ENCODE data around the gene C5.
A peak's percentile ranks its signal among the peaks of the same experiment; 100 is the strongest.

Gene C5

GRCh38 chr9:120927269-120928014 lies 122.6 kb downstream of the C5 start:
- no peak for DNase-seq (ENCODE audit: low read depth)
- in situ Hi-C loops (cut with HindIII; ENCODE audit: low sequenced_read_pairs), result no loop called here
- TF ChIP-seq CTCF (IDR thresholded peaks at IDR 0.05; ENCODE audit: low read depth, low read length, missing control alignments), result no peak
- no peak overlapping the region for H3K4me3 ChIP-seq (ENCODE audit: low read depth, low read length)

DNA sequence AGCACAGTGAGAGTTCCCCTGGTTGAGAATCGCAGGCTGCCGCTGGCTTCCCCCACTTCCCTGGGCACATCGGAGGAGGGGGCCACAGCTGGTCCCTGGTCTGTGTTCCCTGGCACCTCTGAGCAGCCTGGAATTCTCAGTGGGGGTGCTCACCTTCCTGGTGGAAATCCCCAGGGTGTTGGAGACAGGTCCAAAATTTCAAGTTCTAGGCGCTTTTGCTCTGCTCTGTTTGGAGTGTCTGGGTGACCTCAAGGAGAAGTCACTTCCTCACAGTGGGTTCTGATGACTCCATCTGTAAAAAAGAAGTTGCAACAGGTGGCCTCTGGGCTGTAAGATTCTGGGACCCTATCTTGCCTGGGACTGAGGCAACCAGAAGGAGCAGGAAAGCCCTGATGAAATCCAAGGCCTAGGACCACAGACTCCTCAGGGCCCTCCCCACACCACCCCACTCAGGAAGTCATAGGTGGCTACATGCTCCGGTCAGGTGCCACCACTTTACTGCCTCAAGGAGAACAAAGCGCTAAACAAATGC lies 123.6 kb downstream of the C5 start, which contains the start of gene TRAF1:
TSS of gene TRAF1 (minus strand) at position 400 of the 532 bp plus-strand sequence. CDS start 721 bp downstream, outside the sequence.
- no peak for DNase-seq (ENCODE audit: low read depth)
- TF ChIP-seq CTCF (IDR thresholded peaks at IDR 0.05; ENCODE audit: low read depth, low read length, missing control alignments), result no peak
- H3K4me3 ChIP-seq (ENCODE audit: low read depth, low read length), result no peak within 1 kb of the TSS
- in situ Hi-C loops (cut with HindIII; ENCODE audit: low sequenced_read_pairs), result no loop called here

- DNase-seq (ENCODE audit: low read depth), result peak; percentile 68
- in situ Hi-C loops (cut with HindIII; ENCODE audit: low sequenced_read_pairs), result no loop called here
- H3K4me3 ChIP-seq (ENCODE audit: low read depth, low read length), result no peak overlapping the region
- no peak for TF ChIP-seq CTCF (IDR thresholded peaks at IDR 0.05; ENCODE audit: low read depth, low read length, missing control alignments)
These were observed 124.3 kb downstream of the C5 start for GRCh38 chr9:120925535-120926396.

DNA sequence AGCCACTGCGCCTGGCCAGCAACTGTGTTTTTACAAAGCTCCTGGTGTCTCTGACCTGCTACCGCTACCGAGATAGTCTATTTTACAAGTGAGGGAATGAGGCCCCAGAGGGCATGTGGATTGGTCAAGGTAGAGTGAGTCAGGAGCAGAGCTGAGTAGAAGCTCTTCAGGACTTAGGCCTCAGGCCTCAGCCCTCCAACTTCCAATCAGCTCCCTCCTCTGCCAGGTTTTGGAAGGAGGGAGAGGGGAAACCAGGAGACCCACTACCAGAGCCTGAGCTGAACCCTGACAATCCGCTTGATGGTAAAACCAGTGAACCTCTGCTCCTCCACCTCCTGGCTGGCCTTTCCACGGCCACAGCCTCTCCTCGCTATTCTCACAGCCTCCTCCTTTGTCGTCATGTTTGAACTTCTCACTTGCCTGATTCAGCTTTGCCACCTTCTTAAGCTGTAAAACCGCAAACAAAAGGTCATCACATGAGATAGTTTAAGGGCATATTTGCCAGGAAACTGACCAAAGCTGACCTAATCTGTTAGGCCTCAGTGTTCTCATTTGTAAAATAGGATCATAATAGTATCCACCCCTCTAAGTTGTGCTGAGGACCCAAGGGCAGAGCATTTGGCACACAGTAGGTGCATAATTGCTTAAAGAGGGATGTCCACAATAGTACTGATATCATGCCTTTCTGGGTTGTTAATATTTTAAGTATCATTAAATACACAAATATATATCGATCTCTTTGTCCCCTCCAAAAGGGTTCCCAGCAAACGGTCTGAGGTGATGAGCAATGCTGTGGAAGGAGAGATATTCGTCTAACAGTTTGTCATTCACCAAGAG lies 125.2 kb downstream of the C5 start:
- in situ Hi-C loops (cut with HindIII; ENCODE audit: low sequenced_read_pairs), result no loop called here
- TF ChIP-seq CTCF (IDR thresholded peaks at IDR 0.05; ENCODE audit: low read depth, low read length, missing control alignments), result no peak
- no peak for DNase-seq (ENCODE audit: low read depth)
- no peak overlapping the region for H3K4me3 ChIP-seq (ENCODE audit: low read depth, low read length)

GRCh38 chr9:120923620-120924328 lies 126.3 kb downstream of the C5 start:
- in situ Hi-C loops (cut with HindIII; ENCODE audit: low sequenced_read_pairs), result no loop called here
- DNase-seq (ENCODE audit: low read depth), result no peak
- no peak overlapping the region for H3K4me3 ChIP-seq (ENCODE audit: low read depth, low read length)
- no peak for TF ChIP-seq CTCF (IDR thresholded peaks at IDR 0.05; ENCODE audit: low read depth, low read length, missing control alignments)
